Fibroblast of gingiva (primary cell): Measurements from ENCODE around the gene TRIM27.
A peak's percentile ranks its signal among the peaks of the same experiment; 100 is the strongest.
"Not testable (repeated sequence)": the region's sequence is repeated elsewhere in the genome, so short reads cannot be mapped to it uniquely, and the experiment has no call there.

ENCODE experiments used
- DNase-seq: peaks from one replicate; pipeline ENCODE4 v3.0.0-alpha.2; 2011; ENCODE audit warnings: low read depth

The TRIM27 gene

GRCh38 chr6:28864326-28864923, 59.4 kb downstream of the TRIM27 start:
- DNase-seq: no peak

GRCh38 chr6:28863604-28864325, 60.0 kb downstream of the TRIM27 start:
- peak; percentile 76 for DNase-seq

- no peak for DNase-seq
Observed at GRCh38 chr6:28862077-28862476, 61.7 kb downstream of the TRIM27 start.

GRCh38 chr6:28861339-28861738, 62.4 kb downstream of the TRIM27 start:
- no peak for DNase-seq

GRCh38 chr6:28860581-28860980, 63.2 kb downstream of the TRIM27 start:
- no peak for DNase-seq

GRCh38 chr6:28858963-28859362, 64.8 kb downstream of the TRIM27 start:
- DNase-seq: no peak

- DNase-seq: no peak
Observed at GRCh38 chr6:28856620-28857005, 67.2 kb downstream of the TRIM27 start.

GRCh38 chr6:28854405-28854804, 69.4 kb downstream of the TRIM27 start:
- not testable (repeated sequence) for DNase-seq
